IMR-90 (cell line): ENCODE results near the gene ATP8B4.

Experiments
- BHLHE40 ChIP-seq: fragments of 150-350 bp; IDR thresholded peaks from 2 replicates; pipeline ENCODE4 v1.6.1; 2016; ENCODE audit warnings: mild to moderate bottlenecking, low read depth, low read length
- CEBPB ChIP-seq: IDR thresholded peaks from 2 replicates; pipeline ENCODE4 v1.6.1; 2012; ENCODE audit warnings: low read depth, low read length, improper control_type of control experiment
- CTCF ChIP-seq: conservative IDR thresholded peaks from 2 replicates; pipeline ENCODE4 v1.5.1; 2012; ENCODE audit warnings: mild to moderate bottlenecking, low read depth, low read length, improper control_type of control experiment
- FOS ChIP-seq: fragments of 150-350 bp; IDR thresholded peaks from 2 replicates; pipeline ENCODE4 v1.6.1; 2016; ENCODE audit warnings: low read depth, low read length
- POLR2A ChIP-seq: IDR thresholded peaks from 2 replicates; pipeline ENCODE4 v1.6.1; 2012; ENCODE audit warnings: mild to moderate bottlenecking, low read depth, low read length
- RAD21 ChIP-seq: IDR thresholded peaks from 2 replicates; pipeline ENCODE4 v1.6.1; 2012; ENCODE audit warnings: low read length, improper control_type of control experiment
- SMC3 ChIP-seq: fragments of 150-350 bp; IDR thresholded peaks from 2 replicates; pipeline ENCODE4 v1.6.1; 2016; ENCODE audit warnings: low read depth, mild to moderate bottlenecking, antibody characterized with exemption, low read length, moderate library complexity
- TF ChIP-seq, protein P1 (sequence below): fragments of 150-350 bp; IDR thresholded peaks from 2 replicates; pipeline ENCODE4 v1.6.1; 2017; ENCODE audit warnings: mild to moderate bottlenecking, antibody characterized with exemption, low read length, low read depth

- TF ChIP-seq CTCF (peak; percentile 94), FOS (peak; percentile 37; the same call in 1 of the 2 replicates), POLR2A (no peak; the same call in 1 of the 2 replicates), SMC3 (peak; percentile 85), RAD21 (peak; percentile 95), CEBPB (peak; percentile 90), BHLHE40 (no peak; the same call in 1 of the 2 replicates)
- TF ChIP-seq, protein P1, sequence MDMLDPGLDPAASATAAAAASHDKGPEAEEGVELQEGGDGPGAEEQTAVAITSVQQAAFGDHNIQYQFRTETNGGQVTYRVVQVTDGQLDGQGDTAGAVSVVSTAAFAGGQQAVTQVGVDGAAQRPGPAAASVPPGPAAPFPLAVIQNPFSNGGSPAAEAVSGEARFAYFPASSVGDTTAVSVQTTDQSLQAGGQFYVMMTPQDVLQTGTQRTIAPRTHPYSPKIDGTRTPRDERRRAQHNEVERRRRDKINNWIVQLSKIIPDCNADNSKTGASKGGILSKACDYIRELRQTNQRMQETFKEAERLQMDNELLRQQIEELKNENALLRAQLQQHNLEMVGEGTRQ, result no peak
Observed at GRCh38 chr15:50051811-50052419, 67.1 kb downstream of the ATP8B4 start.
